Measurements from ENCODE around the gene SSPN. TPM values are rescaled to one million over a fixed set of nuclear protein-coding genes. Genes with fewer than 3 reads are reported as not detected.

The SSPN gene
- total and polyA plus RNA-seq, 9 of the 15 experiments (the other 6 are each of a cell fraction or from before 2014, with no cell fraction given): 0.40 TPM; not detected in 8

GRCh38 chr12:26242683-26243082, 47.3 kb downstream of the SSPN start:
- H3K9me3 ChIP-seq (replicated peaks; ENCODE audit: control insufficient read depth, insufficient read depth, low read depth, low read length): no peaks in the 10 kb centered on the region
- FAIRE-seq: no peak
- ChIA-PET POLR2A (interaction anchor here (0.8 to 1.2 kb wide), 3 partner anchors 22 to 154 kb away, joined by 3 to 4 read pairs (median 3); no protein-coding TSS in a partner anchor), CTCF (ENCODE audit: low intra/inter-chr PET ratio) (no interaction called here)
- intact Hi-C loops (cut with micrococcal nuclease): no loop called here
- no peak overlapping the region for H2AFZ ChIP-seq (ENCODE audit: low read depth, low read length)
- H4K20me1 ChIP-seq (replicated peaks; ENCODE audit: control insufficient read depth, insufficient read depth, low read length): no peaks in the 10 kb centered on the region
- no peaks in the 10 kb centered on the region for H3K79me2 ChIP-seq (ENCODE audit: control insufficient read depth, insufficient read depth, low read length)
- in situ Hi-C loops (cut with MboI): no loop called here
- H3K4me3 ChIP-seq: no peak overlapping the region
- no peak overlapping the region for H3K27ac ChIP-seq (ENCODE audit: extremely low read depth, low read depth, low read length)
- TF ChIP-seq SP2 (IDR thresholded peaks at IDR 0.05; ENCODE audit: extremely low read depth, low read depth, low read length, poor library complexity, severe bottlenecking) (no peak), ZNF277 (CRISPR knock-in tag; IDR thresholded peaks at IDR 0.05; ENCODE audit: borderline replicate concordance) (no peak), FOXA1 (IDR thresholded peaks at IDR 0.05; ENCODE audit: borderline replicate concordance) (no peak), CREB5 (CRISPR knock-in tag; IDR thresholded peaks at IDR 0.05) (no peak), CHCHD3 (CRISPR knock-in tag; IDR thresholded peaks at IDR 0.05) (no peak), ZNF551 (CRISPR knock-in tag; IDR thresholded peaks at IDR 0.05) (no peak), ZKSCAN1 (IDR thresholded peaks at IDR 0.05; ENCODE audit: low read depth, low read length) (no peak), ZNF316 (IDR thresholded peaks at IDR 0.05) (no peak), OTX1 (CRISPR knock-in tag; IDR thresholded peaks at IDR 0.05) (no peak)
- BruUV-seq (replicated peaks): no TSS peak
- no peaks in the 10 kb centered on the region for H3K36me3 ChIP-seq (ENCODE audit: control insufficient read depth, insufficient read depth, low read length)
- no peaks in the 10 kb centered on the region for H3K9me1 ChIP-seq (ENCODE audit: control insufficient read depth, insufficient read depth, low read length)
- no peak for DNase-seq (ENCODE audit: extremely low read depth in 1 of 4, low spot score in 3 of 4)
- no peaks in the 10 kb centered on the region for H3K27me3 ChIP-seq (ENCODE audit: control insufficient read depth in 2 of 2, insufficient read depth in 2 of 2, low read length in 2 of 2)
- H3K4me1 ChIP-seq (replicated peaks in 1 of 2; ENCODE audit: control insufficient read depth in 2 of 2, insufficient read depth in 2 of 2, low read length in 2 of 2): no peaks in the 10 kb centered on the region; a peak in 3 of 5 replicates
- no peak overlapping the region for H3K4me2 ChIP-seq (ENCODE audit: insufficient read depth, low read length)
- no peak overlapping the region for H3K9ac ChIP-seq (ENCODE audit: insufficient read depth in 1 of 2, low read depth in 2 of 2, low read length in 2 of 2)
- ATAC-seq: no peak

All from K562 (cell line).